Astrocyte of the spinal cord (primary cell): ENCODE data around the gene PRPF39.
"Not testable (repeated sequence)": the region's sequence is repeated elsewhere in the genome, so short reads cannot be mapped to it uniquely, and the experiment has no call there.

ENCODE experiments used
- DNase-seq: peaks from one replicate; pipeline ENCODE4 v3.0.0; 2011; ENCODE audit warnings: low read depth, low spot score
- H3K4me3 ChIP-seq: 2 replicates; pipeline ENCODE4 v1.5.1; 2011; ENCODE audit warnings: low read depth, mild to moderate bottlenecking, low read length, moderate library complexity
- CTCF ChIP-seq: IDR thresholded peaks from 2 replicates; pipeline ENCODE4 v1.5.1; 2012; ENCODE audit warnings: low read depth, mild to moderate bottlenecking, low read length, inconsistent platforms
- in situ Hi-C: cut with HindIII; loops from 2 replicates; pipeline ENCODE4 v1.10.0; 2017; ENCODE audit warnings: low sequenced_read_pairs

PRPF39 gene

GRCh38 chr14:45073231-45073879 is 10.6 kb upstream of the PRPF39 start:
- in situ Hi-C loops, result no loop called here
- H3K4me3 ChIP-seq, result no peak overlapping the region
- TF ChIP-seq CTCF, result no peak
- DNase-seq, result no peak

- in situ Hi-C loops, result no loop called here
- DNase-seq, result no peak
- no peak for TF ChIP-seq CTCF
These were observed 5.6 kb upstream of the PRPF39 start for GRCh38 chr14:45078323-45078722.

GRCh38 chr14:45080416-45080968 is 3.4 kb upstream of the PRPF39 start:
- in situ Hi-C loops, H3K4me3 ChIP-seq, DNase-seq: not testable (repeated sequence)

More at GRCh38 chr14:45078323-45078722, 5.6 kb upstream of the PRPF39 start:
- H3K4me3 ChIP-seq, result no peak overlapping the region

- DNase-seq, H3K4me3 ChIP-seq, in situ Hi-C loops: not testable (repeated sequence)
These were observed 2.8 kb upstream of the PRPF39 start for GRCh38 chr14:45081096-45081495.

- no peak for TF ChIP-seq CTCF
- in situ Hi-C loops, result no loop called here
- H3K4me3 ChIP-seq, result no peak overlapping the region
These were observed 1.5 kb upstream of the PRPF39 start for GRCh38 chr14:45082420-45082819.

GRCh38 chr14:45083617-45083975 is 320 bp upstream of the PRPF39 start:
- in situ Hi-C loops, result no loop called here
- no peak for TF ChIP-seq CTCF
- no peak for DNase-seq
- H3K4me3 ChIP-seq, result peak overlapping the region; percentile 91

More at GRCh38 chr14:45082420-45082819, 1.5 kb upstream of the PRPF39 start:
- no peak for DNase-seq

GRCh38 chr14:45084946-45085346 is 1.0 kb downstream of the PRPF39 start:
- DNase-seq, result peak; percentile 31
- peak overlapping the region; percentile 91 for H3K4me3 ChIP-seq
- no peak for TF ChIP-seq CTCF
- in situ Hi-C loops, result no loop called here
